Globus pallidus (tissue), 1 donor: Measurements from ENCODE around the gene SYCE3.
A peak's percentile ranks its signal among the peaks of the same experiment; 100 is the strongest.

Experiments used
- DNase-seq: peaks from one replicate; pipeline ENCODE4 v3.0.0-alpha.2; 2015; ENCODE audit warnings: low spot score

Gene SYCE3

DNA sequence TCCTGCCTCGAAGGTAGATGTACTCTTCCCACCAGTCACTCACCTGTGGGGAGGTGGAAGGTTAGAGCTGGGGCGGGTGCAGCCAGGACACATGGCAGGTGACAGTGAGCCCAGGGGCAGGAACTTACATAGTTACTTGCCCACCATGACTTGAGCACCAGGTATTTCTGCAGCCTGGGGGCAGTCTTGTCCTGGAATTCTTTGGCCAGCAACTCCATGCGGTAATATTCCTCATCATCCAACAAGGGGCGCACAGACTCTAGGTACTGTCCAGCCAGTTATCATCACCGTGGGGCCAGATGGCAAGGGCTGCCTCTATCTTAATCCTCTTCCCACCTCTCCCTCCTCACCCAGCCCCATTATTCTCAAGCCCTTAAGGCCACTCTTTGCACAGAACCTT is 13.4 kb upstream of the SYCE3 start:
- no peak for DNase-seq

DNA sequence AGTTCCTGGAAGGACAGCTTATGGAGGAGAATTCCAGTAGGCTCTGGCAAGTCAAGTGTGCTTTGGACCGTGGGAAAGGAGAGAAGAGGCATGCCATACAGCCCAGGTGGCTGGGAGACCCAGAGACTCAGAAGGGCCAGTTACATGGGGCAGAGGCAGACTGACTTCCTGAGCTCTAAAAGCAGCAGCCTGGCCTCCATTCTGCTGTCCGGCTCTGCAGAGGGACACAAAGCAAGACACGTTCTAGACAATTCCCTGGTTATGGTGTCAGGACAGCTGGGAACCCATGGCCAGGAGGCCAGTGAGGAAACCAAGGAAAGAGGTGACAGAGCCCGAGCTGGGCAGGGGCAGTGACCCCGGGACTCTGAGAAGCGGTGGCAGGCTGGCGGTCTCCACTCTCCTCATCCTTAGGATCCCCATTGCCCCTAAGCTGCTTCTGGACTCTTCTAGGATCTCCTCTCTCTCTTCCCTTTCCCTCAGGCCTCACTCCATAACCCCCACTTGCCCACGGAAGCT is 12.8 kb upstream of the SYCE3 start:
- DNase-seq: no peak

DNA sequence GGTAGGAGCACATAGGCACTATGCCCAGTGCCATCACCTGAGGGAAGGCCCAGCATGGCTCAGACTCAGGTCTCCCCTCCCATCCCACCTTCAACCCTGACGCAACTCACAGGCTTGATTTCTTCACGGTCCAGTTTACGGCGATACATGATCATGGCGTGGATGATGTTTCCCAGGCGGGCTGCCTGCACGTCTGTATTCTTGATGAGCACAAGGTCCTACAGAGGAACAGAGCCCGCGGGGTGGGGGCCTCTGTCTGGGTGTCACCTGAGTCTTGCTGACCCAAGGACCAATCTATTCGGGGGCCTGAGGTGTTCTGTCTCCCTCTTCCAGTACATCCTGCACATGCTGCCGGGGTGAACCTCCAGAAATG is 11.7 kb upstream of the SYCE3 start:
- no peak for DNase-seq

DNA sequence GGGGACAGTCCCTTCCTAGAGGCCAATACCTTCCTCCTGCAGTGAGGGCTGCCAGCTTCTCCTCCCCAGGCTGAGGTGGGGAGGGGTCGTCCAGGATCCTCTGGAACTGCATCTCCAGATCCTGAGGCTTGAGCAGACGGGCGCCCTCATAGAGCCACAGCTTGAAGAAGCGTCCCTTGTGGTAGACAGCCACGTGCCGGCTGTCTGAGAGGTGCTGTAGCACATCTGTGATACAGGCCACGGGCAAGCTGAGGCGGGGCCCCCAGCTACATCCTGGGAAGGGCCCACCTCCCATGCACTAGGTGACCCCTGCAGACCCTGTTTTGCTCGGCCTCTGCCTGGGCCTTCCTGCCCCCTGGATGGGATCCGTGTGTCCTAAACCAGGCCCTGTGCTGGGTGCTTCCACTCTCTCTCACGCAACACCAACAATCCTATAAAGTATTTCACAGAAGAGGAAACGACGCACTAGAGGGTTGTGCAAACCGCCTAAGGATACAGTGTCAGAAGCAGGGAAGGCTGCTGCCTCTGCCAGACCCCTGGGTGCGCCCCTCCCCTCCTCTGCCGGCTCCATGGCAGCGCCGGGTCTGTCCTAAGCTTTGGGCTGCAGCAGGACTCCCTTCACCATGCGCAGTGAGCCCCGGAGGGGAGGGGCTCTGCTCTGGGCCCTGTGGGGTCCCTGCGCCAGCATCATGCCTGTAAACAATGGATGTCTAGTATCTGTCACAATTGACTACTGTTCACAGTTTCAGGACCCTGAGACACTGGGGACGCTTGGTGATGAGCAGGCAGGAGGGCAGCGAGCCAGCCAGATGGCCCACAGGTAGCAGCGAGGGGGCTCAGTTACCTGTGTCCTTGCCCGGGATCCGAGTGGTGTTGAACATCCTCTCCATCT is 11.0 kb upstream of the SYCE3 start:
- DNase-seq: no peak

DNA sequence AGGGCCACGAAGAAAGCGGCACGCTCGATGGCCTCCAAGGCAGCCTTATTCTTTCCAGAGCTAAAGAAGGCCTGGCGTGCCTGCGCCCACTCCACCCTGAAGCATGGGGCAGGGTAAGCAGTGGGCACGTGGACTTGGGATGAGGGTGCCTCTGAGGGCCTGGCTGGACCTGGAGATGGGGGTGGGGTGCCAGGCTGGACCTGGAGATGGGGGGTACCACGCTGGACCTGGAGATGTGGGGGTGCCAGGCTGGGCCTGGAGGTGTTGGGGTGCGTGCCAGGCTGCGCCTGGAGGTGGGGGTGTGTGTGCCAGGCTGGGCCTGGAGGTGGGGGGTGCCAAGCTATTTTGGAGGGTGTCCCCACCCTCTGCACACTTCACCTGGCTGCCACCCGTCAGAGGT is 10.2 kb upstream of the SYCE3 start:
- no peak for DNase-seq

DNA sequence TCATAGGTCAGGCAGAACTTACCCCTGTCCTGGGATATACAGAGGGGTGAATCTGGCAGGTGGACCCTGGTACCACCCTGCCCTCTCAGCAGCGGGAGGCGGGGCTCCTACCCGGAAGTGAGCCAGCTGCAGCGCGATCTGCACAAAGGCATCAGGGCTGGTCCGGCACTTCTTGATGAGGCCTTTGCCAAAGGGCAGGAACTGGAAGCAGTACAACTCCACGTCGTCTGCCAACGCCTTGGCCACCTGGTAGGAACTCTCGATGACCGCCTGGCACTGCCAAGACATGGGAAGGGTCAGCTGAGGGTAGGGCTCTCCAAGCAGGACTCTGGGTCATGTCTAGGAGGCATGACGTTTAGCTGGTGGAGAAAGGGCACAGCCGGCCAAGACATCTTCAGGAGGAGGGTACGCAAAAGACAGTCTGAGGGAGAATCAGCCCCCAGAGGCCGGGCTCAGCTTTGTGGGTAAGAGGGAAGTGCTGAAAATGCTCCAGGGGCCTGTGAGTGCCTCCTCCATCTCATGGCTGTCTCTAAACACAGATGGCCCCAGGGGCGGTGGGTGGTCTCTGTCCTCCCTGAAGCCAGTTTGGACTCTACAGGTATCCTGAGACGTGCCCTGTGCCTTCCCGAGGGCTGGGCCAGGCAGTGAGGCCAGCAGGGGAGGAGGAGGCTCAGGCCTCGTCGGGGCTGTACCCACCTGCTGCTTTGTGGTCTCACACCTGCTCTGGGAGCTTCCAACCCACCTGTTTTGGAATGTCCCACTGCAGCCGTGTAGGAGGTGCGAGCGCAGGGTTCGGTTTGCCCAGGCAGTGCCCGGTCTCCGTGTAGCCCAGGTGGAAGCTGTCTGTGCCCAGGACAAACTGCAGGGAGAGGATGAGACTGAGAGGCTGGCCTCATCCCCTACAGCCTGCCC is 8.8 kb upstream of the SYCE3 start:
- DNase-seq: no peak

DNA sequence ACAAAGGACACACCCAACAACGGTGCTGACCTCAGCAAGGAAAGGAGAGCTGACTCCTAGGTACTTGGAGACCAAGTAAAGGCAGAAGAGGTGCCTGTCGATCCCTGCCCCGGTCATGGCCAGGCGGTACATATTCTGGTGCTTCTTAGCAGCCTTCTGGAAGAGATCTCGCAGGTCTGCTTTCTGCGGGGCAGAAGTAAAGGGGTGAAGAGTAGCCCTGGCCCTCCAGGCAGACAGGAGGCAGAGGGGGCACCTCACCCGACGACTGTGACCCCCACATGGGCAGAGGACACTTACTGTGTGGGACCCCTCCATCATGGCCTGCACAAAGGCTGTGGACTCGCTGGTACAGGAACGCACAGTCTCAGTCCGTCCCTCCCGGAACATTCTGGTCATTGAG is 8.1 kb upstream of the SYCE3 start:
- no peak for DNase-seq

DNA sequence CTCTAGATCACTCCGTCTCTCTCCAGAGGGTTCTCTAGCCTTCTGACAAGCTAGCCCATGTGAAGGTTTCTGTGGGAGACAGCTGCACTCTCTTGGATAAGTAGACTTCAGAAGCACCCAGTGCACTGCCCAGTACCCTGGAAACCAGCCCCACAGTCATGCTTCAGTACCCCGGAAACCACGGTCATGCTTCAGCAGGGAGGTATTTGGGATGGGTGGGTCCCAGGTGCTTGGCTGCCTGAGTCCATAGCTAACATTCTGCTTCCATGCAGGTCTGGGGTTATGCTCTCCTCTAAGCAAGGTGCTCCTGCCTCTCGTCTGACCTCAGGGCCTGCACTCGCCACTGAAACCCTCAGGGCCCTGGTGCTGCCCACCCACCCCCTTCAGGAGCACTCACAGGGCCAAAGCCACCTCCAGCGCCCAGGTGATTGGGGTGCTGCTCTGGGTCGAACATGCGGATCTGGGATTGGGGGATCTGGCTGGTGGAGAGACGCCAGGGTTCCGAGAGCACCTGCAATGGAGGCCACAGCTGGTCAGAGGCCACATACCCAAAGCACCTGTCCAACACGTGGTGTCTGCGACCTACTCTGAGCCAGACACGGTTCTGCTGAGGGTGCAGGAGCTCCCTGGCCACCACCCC is 7.3 kb upstream of the SYCE3 start:
- no peak for DNase-seq

DNA sequence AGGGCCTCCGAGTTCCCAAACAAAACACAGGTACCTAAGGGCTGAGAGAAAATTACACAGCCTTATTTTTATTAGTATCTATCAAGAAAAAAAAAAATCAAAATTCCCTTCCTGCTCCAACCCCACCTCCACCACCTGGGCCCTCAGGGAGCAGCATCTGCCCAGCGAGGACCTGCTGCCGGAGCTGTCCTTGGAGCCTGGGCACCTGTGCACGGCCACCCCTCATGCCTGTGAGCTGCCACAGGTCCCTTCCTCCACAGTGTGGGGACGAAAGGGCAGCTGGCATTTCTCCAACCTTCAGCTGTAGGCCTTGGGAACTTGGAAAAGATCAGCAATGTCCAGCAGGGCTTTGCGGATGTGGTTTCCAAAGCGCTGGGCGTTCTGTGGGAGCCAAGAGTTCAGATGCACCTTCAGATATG is 6.3 kb upstream of the SYCE3 start:
- no peak for DNase-seq

DNA sequence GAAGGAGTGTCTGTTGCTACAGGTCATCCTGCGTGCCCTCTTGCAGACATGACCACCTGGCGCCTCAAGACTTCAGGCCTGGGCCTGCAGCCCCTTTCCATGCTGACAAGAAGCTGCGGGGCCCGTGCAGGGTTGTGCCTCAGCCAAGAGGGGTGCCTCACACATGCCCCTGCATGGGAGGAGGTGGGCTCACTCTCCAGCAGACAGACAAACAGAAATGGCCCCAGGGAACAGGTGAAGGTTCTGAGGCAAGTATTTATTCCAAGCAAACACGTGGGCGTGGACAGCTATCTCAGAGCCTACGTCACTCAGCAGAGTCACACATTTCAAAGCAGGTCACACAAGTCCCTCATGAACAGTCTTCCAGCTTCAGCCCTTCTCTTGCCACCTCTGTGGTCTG is 5.9 kb upstream of the SYCE3 start:
- no peak for DNase-seq

DNA sequence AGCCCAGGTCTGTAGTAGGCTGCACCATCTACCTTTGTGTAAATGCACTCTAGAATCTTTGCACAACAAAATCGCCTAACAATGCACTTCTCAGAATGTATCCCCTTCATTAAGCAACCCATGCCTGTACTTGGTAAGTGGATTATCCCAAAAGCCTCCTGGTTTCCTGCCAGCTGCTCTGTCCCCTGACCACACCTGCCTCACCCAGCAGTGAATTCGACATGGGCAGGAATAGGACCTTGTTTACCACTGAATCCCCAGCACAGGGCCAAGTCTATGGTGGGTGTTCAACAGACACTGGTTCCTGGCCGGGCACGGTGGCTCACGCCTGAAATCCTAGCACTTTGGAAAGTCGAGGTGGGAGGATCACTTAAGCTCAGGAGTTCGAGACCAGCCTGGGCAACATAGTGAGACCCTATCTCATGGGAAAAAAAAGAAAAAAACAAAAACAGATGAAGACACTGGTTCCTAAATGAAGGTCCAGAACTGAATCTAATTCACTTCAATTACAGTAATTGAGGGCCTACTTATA is 5.1 kb upstream of the SYCE3 start:
- DNase-seq: no peak

DNA sequence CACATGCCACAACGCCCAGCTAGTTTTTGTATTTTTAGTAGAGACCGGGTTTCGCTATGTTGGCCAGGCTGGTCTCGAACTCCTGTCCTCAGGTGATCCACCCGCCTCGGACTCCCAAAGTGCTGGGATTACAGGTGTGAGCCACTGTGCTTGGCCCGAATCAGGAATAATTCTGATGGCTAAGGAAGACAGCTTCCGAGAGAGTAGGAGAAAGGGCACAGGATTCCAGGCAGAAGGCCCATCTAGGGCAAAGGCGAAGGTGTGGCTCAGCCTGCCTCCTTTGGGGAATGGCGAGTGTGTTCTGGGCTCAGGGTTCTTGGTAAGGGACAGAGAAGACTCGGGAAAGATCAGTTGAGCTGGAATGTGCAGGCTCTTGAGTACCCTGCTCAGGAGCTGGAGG is 1.6 kb upstream of the SYCE3 start:
- DNase-seq: no peak

DNA sequence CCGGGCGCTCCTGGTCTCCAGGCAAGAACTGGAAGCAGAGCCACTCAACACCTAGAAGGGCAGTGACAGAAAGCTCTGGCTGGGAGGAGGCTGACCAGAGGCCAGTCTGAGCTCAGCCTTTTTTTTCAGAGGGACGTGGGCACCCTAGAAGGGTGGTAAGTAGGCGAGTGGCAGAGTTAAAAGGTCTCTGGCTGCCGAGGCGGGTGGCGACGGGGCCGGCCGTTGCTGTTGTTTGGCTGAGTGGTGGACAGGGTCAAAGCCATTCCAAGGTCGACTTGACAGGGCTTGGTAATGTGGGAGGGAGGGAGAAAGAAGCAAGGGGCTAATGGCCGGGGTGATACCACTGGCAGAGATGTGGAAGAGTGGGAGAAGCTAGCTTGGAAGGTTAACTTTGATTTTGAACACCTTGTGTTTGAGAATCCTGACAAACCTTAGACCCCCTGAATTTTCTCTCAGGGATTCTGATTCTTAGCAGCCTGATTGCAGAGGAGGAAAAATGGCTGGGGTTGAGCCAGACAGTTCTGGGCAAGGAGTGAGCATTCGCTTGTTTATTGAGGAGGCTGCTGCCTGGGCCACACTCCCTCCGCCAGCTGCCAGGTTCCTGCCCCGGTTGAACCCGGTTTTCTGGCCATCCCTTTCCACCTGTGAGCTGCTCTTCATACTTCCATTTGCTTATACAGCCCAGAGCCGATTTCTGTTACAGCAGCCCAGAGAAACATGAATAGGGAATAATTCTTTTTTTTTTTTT is 868 bp upstream of the SYCE3 start:
- peak; percentile 26 for DNase-seq

DNA sequence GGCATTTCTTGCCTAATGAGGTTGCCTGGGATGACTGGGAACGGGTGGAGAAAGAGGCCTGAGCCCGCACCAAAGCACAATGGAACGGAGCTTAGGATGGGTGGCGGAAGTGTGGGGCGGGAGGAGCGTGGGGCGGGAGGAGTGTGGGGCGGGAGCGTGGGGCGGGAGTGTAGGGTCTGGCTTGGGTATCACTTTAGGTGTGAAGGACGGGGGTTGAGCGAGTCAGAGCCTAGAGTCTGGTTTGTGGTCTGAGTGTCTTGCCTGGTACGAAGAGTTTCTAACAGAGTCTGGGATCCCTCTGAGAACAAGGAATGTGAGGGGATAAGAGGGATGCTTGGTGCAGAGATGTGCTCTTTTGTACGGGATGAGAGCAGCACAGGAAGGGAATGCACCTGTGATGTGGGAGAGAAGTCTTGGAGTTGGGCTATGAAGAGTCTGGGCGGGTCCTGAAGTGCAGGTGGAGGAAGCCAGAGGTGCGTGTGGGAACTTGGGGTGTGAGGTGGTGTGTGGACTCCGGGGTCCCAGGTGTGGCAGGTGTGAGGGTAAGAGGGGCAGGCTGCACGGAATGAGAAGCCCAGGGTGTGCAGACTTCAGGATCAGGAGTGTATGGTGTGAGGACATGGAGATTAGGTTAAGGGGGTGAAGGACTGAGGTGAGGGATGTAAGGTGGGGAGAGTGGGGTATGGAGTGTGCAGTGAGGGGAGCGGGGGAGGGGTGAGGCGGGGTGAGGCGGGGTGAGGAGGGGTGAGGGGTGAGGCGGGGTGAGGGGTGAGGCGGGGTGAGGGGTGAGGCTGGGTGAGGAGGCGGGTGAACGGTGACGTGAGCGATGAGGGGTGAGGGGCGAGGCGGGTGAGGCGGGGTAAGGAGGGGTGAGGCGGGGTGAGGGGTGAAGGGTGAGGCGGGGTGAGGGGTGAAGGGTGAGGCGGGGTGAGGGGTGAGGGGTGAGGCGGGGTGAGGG is 1.0 kb downstream of the SYCE3 start:
- no peak for DNase-seq

DNA sequence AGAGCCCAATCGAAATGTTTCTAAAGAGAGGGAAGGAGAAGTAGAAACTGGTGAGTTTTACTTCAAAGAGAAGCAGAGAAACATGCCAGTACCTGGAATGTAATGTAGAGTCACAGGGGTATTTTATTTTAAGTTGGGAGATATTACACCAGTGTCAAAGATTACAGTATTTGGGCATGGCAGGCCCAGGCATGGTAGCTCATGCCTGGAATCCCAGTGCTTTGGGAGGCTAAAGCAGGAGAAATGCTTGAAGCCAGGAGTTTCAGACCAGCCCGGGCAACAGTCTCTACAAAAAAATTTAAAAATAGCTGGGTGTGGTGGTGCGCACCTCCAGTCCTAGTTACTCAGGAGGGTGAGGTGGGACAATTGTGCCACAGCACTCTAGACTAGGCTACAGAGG is 2.7 kb downstream of the SYCE3 start:
- DNase-seq: no peak

DNA sequence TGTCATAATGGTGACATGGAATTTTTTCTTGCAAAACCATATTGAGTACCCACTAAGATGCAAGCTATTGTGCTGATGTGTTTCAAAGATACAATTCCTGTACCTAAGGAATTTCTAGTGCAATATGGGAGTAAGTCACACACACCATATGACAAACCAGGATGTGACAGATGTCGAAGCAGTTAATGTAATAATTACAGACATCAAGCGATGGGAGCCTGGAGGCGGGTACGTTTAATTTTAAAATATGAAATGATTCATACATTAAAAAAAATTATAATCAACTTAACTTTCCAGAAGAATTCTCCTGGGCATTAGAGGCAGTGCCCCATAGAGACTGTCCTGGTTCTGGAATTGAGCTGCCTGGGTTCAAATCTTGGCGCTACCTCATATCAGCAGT is 6.0 kb downstream of the SYCE3 start:
- DNase-seq: no peak

DNA sequence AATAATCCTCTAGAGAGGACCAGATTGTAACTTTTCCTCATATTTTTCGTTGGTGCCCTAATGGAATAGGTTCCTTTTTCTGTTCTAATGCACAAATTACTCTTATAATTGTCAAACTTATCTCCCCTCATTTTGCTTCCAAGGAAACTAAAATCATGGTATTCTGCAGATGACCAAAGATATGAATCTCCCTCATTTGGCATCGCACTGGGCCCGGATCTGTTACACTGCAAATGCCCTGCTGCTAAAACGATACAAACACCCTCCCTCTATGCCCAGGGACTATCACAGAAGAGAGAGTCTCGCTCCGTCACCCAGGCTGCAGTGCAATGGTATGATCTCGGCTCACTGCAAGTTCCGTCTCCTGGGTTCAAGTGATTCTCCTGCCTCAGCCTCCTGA is 9.4 kb downstream of the SYCE3 start:
- DNase-seq: no peak

DNA sequence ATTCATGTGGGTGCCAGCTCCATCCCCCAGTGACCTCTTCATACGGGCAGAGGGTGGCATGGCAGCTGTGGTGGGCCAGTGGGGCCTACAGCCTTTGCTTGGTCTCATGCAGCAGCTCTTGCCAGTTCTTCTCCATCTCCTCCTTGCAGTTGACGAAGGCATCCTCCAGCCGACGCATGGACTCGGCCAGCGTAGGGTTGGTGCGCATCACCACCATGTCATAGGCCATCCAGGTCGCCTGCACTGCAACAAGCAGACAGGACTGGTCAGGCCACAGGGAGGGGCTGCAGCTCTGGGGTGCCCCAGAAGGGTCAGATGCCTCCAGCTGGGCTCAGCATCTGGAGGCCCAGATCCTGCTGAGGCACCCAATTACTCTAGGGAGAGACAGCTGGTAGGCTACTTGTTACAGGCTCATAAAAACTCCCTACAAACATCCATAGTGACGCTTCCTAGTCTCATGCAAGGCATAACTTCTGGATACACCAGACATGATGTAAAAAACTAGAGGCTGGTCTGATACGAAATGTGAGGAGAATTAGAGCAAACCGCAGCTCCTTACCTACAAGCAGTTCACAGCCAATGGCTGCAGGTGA is 11.5 kb downstream of the SYCE3 start:
- no peak for DNase-seq

DNA sequence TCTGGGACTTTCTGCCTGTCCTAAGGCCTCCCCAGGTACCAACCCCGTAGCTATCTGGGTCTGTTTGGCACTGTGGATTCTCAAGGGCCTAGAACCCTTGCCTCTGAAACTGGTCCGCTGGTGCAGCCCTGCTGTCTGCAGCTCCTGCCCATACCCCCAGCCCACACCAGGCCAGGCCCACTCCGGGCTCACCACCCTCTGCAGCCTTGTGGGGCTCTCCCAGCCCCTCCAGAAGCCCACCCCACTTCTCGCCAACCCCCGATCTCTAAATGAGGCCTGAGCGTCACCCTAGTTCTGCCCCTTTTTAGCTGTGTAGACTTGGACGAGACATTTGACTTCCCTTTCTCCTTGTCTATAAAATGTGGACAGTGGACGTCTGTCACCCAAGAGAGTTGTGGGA is 12.3 kb downstream of the SYCE3 start:
- no peak for DNase-seq
